KOPT-K1 (cell line): ENCODE results near the gene SYNE1.

Source experiments
- H3K27ac ChIP-seq: fragments of 200-600 bp; sonication (generic); 2 replicates; pipeline ENCODE4 v1.5.1; 2016; ENCODE audit warnings: antibody characterized with exemption, mild to moderate bottlenecking, low read depth, low read length; ENCODE audit not compliant: poor library complexity, severe bottlenecking
- H3K36me3 ChIP-seq: fragments of 200-600 bp; sonication (generic); 2 replicates; pipeline ENCODE4 v1.5.1; 2017; ENCODE audit warnings: antibody characterized with exemption, mild to moderate bottlenecking, low read length, moderate library complexity; ENCODE audit not compliant: insufficient read depth
- H3K9me3 ChIP-seq: fragments of 200-600 bp; sonication (generic); 2 replicates; pipeline ENCODE4 v1.5.1; 2017; ENCODE audit warnings: antibody characterized with exemption, low read length, mild to moderate bottlenecking; ENCODE audit not compliant: insufficient read depth, poor library complexity, severe bottlenecking

The SYNE1 gene

GRCh38 chr6:152309648-152310047 is 327.5 kb downstream of the SYNE1 start:
- H3K36me3 ChIP-seq = no peaks in the 10 kb centered on the region
- no peaks in the 10 kb centered on the region for H3K9me3 ChIP-seq
- H3K27ac ChIP-seq = no peak overlapping the region

GRCh38 chr6:152309006-152309405 is 328.2 kb downstream of the SYNE1 start:
- no peak overlapping the region for H3K27ac ChIP-seq
- no peaks in the 10 kb centered on the region for H3K9me3 ChIP-seq
- H3K36me3 ChIP-seq = no peaks in the 10 kb centered on the region

GRCh38 chr6:152308306-152308705 is 328.9 kb downstream of the SYNE1 start:
- Histone ChIP-seq H3K27ac (no peak overlapping the region), H3K36me3 (no peaks in the 10 kb centered on the region), H3K9me3 (no peaks in the 10 kb centered on the region)

DNA sequence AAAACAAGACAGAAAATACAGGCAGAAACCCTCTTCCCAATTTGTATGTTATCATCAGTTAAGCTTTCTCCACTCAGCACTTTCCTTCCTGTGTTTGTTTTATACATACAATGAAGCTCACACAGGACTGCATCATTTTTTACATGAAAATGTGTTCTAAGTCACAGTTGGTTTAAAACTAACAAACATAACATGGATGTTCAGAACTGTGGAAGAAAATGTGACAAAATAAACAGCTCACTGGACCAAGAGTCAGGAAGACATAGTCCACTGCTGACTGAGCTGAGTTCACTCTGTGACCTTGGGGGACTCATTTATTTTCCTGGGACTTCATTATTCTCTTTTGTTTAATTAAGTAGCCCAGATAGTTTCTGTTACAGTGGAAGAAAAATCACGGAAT is 331.5 kb downstream of the SYNE1 start:
- Histone ChIP-seq H3K9me3 (no peaks in the 10 kb centered on the region), H3K36me3 (no peaks in the 10 kb centered on the region)

GRCh38 chr6:152301765-152302568 is 335.2 kb downstream of the SYNE1 start:
- H3K27ac ChIP-seq = peak overlapping the region; percentile 84
- no peaks in the 10 kb centered on the region for H3K9me3 ChIP-seq
- H3K36me3 ChIP-seq = no peaks in the 10 kb centered on the region

More for the DNA sequence above, 331.5 kb downstream of the SYNE1 start:
- no peak overlapping the region for H3K27ac ChIP-seq

- peak overlapping the region; percentile 84 for H3K27ac ChIP-seq
- H3K36me3 ChIP-seq = no peaks in the 10 kb centered on the region
- H3K9me3 ChIP-seq = no peaks in the 10 kb centered on the region
Measured at GRCh38 chr6:152301021-152301764, 336.0 kb downstream of the SYNE1 start.

DNA sequence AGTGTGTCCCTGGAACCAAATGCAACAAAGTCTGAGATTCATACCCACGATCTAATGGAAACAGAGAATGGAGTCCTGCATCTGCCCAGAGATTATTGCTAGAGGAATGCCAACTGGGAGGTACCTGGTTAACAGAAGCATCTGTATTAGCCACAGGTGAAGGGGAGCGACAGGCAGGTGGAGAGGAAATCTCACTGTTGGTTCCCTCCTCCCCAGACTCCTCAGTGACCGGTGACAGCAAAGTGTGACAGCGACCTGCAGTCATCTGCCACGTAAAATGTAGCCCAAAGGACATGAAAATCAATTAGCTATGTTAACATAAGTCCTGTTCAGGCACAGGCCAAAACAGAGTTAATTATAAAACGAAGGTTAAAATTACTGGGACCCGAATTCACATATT is 336.6 kb downstream of the SYNE1 start:
- Histone ChIP-seq H3K9me3 (no peaks in the 10 kb centered on the region), H3K36me3 (no peaks in the 10 kb centered on the region), H3K27ac (no peak overlapping the region)

DNA sequence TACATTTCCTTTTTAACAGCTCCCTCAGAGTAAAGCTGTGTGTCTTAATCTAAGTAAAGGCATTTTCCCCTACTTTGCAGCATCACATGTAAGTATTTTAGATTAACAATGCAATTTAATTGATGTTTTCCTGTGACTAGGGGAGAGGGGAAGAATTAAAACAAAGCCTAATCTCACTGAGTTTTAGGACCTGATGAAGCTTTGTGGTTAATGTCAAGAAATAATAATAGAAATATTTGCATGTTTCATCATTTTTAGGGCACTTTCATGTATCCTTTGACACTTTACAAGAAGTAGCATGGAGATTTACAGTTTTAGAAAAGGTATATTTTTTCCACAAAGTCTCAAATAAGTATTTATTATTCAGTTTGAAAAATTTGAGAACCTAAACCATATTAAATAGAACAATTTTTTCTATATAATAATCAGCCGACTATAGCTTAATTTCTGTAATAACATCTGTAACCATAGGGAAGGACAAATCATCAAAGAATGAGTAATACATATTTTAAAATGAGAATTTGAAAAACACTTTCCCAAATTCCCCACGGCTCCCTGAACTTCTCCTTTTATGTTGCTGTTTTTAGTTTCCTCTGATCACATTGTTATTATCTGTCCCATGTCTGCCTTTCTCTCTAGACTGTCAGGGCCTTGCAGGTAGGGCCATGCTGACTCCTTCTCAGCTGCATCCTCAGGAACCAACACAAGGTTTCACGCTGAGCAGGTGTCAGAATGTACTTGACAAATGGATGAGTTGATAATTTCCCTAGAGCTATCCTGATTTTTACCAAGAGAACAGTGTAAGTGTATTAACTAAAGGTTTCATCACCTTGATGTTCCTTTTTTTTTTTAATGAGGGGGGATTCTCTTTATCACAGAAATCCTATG is 338.1 kb downstream of the SYNE1 start:
- Histone ChIP-seq H3K9me3 (no peaks in the 10 kb centered on the region), H3K36me3 (no peaks in the 10 kb centered on the region), H3K27ac (no peak overlapping the region)

- Histone ChIP-seq H3K36me3 (no peaks in the 10 kb centered on the region), H3K27ac (no peak overlapping the region), H3K9me3 (no peaks in the 10 kb centered on the region)
Measured at GRCh38 chr6:152298055-152298647, 339.0 kb downstream of the SYNE1 start.

GRCh38 chr6:152296648-152297376 is 340.4 kb downstream of the SYNE1 start:
- no peaks in the 10 kb centered on the region for H3K9me3 ChIP-seq
- H3K36me3 ChIP-seq = peaks cover 10% of the 10 kb centered on the region
- H3K27ac ChIP-seq = no peak overlapping the region

DNA sequence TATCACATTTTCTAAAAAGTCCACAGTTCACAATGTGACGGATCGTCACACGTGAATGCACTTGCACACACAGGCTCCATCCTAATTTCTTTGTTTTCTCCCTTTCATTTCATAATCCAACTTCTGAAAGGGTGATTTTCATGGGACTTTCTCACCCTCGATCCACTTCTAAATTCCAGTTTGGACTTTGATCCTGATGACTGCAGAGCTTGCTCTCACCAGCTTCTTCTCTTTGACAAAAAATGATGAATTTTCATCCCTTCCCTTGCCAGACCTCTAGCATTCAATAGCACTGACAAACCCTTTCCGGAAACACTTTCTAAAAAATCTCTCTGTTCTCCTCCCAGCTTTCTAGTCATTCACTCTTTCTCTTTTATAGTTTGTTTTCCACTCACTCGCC is 341.2 kb downstream of the SYNE1 start:
- no peaks in the 10 kb centered on the region for H3K9me3 ChIP-seq
- peaks cover 14% of the 10 kb centered on the region for H3K36me3 ChIP-seq
- H3K27ac ChIP-seq = no peak overlapping the region

- Histone ChIP-seq H3K9me3 (no peaks in the 10 kb centered on the region), H3K27ac (no peak overlapping the region), H3K36me3 (peaks cover 15% of the 10 kb centered on the region)
Measured at GRCh38 chr6:152295346-152295745, 341.8 kb downstream of the SYNE1 start.

GRCh38 chr6:152293404-152293803 is 343.8 kb downstream of the SYNE1 start:
- Histone ChIP-seq H3K9me3 (no peaks in the 10 kb centered on the region), H3K27ac (no peak overlapping the region), H3K36me3 (peaks cover 21% of the 10 kb centered on the region)

- Histone ChIP-seq H3K27ac (no peak overlapping the region), H3K36me3 (peaks cover 21% of the 10 kb centered on the region), H3K9me3 (no peaks in the 10 kb centered on the region)
Measured at GRCh38 chr6:152292555-152292954, 344.6 kb downstream of the SYNE1 start.
